ENCODE data around the gene SARM1. TPM values are rescaled to one million over a fixed set of nuclear protein-coding genes. Genes with fewer than 3 reads are reported as not detected.

Gene SARM1
- total RNA-seq, 5 donors from 2014 or later (not counting 1 experiment from before 2014, with no cell fraction given): 26.0 to 42.3 (median 37.9) TPM

DNA sequence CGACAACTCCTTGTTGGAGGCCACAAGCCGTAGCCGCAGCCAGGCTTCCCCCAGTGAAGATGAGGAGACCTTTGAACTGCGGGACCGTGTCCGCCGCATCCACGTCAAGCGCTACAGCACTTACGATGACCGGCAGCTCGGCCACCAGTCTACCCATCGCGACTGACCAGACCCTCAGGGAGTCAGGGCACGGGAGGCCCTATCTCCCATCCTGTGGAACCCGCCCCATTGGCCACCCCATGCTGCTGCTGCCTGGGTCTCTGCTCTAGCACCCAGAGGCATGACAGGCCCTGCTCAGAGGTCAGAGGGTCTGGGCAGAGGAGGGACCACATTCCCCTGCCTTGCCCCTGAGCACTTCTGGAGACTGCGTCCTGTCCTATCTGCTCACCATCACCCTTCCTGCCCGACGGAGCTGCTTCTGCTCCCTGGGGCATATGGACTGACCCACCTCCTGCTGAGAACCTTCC, 27.0 kb upstream of the SARM1 start:
- no peak overlapping the region for H3K4me3 ChIP-seq (ENCODE audit: control insufficient read depth in 1 of 2, extremely low read depth in 1 of 2, low read length in 1 of 2)
- Mint-ChIP-seq H3K27me3 (no peaks in the 10 kb centered on the region), H3K4me3 (no peak overlapping the region), H3K27ac (no peak overlapping the region), H3K36me3 (peaks cover 21% of the 10 kb centered on the region), H3K4me1 (no peaks in the 10 kb centered on the region), H3K9me3 (no peaks in the 10 kb centered on the region)
- H3K27ac ChIP-seq (ENCODE audit: low read length): no peak overlapping the region
- no peaks in the 10 kb centered on the region for H3K4me1 ChIP-seq (ENCODE audit: control insufficient read depth in 1 of 2, extremely low read depth in 1 of 2, insufficient read depth in 2 of 2, low read length in 2 of 2)
- H3K9me3 ChIP-seq: no peaks in the 10 kb centered on the region
- H3K36me3 ChIP-seq (ENCODE audit: control insufficient read depth in 2 of 2, extremely low read depth in 1 of 2, insufficient read depth in 1 of 2, low read length in 1 of 2): peaks cover 17 to 93% of the 10 kb centered on the region in 2 donors
- 99% methylated on average over 16 of the region's 19 CpGs for WGBS (ENCODE audit: insufficient coverage)
- ChIA-PET CTCF (no interaction called here), POLR2A (no interaction called here)
- DNase-seq: no peak
- H3K27me3 ChIP-seq (replicated peaks in 1 of 2; ENCODE audit: control insufficient read depth in 2 of 2, extremely low read depth in 1 of 2, insufficient read depth in 2 of 2, low read length in 1 of 2): no peaks in the 10 kb centered on the region
- ATAC-seq (replicated peaks in 1 of 4): no peak

DNA sequence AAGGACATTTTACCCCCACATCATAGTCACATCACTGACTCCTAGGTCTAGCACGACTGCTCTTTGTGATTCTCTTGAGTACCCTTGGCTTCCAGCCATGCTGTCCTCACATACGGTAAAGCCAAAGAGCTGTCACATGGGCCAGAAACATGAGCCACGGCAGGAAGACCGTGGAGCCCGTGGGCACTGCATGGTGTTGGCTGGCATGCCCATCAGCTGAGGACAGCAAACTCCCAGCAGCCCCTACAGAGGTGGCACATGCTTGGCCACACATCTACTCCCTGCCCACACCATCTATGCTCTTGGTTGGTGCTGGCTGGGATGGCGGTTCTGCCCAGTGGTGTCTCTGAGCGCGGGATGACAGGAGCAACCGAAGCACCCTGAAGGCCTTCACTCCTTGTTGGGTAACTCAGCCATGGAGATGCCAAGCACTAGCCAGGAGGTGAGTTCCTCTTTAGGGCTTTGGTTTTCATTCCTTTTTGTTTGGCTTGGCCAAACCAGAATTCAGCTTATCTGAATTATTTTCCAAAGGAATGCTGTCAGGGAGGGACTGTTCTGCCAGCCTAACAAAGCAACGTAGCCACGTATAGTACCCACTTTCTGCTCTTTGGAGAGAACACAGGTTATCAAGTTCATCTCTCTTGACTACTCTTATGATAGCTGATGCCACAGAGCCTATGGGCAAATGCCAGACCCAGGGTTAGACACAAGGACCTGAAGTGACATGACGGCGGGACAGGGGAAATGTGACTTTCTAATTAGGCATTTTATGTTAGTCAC, 25.9 kb upstream of the SARM1 start:
- H3K4me1 Mint-ChIP-seq: no peaks in the 10 kb centered on the region
- ATAC-seq (replicated peaks in 1 of 4) (no peak), DNase-seq (no peak)
- no peaks in the 10 kb centered on the region for H3K4me1 ChIP-seq (ENCODE audit: control insufficient read depth in 1 of 2, extremely low read depth in 1 of 2, insufficient read depth in 2 of 2, low read length in 2 of 2)
- H3K4me3 ChIP-seq (ENCODE audit: control insufficient read depth in 1 of 2, extremely low read depth in 1 of 2, low read length in 1 of 2): no peak overlapping the region
- H3K36me3 Mint-ChIP-seq: peaks cover 24% of the 10 kb centered on the region
- ChIA-PET CTCF (no interaction called here), POLR2A (interaction anchor here in 1 of 2 donors (0.5 kb wide), 1 partner anchor 15 kb away, joined by 5 read pairs; no protein-coding TSS in a partner anchor)
- H3K36me3 ChIP-seq (ENCODE audit: control insufficient read depth in 2 of 2, extremely low read depth in 1 of 2, insufficient read depth in 1 of 2, low read length in 1 of 2): peaks cover 19 to 94% of the 10 kb centered on the region in 2 donors
- H3K9me3 Mint-ChIP-seq: no peaks in the 10 kb centered on the region
- no peak overlapping the region for H3K27ac ChIP-seq (ENCODE audit: low read length)
- no peak overlapping the region for H3K27ac Mint-ChIP-seq
- no peaks in the 10 kb centered on the region for H3K27me3 Mint-ChIP-seq
- H3K9me3 ChIP-seq: no peaks in the 10 kb centered on the region
- no peak overlapping the region for H3K4me3 Mint-ChIP-seq
- H3K27me3 ChIP-seq (replicated peaks in 1 of 2; ENCODE audit: control insufficient read depth in 2 of 2, extremely low read depth in 1 of 2, insufficient read depth in 2 of 2, low read length in 1 of 2): no peaks in the 10 kb centered on the region
- WGBS (ENCODE audit: insufficient coverage): 98% methylated on average over 11 of the region's 13 CpGs

DNA sequence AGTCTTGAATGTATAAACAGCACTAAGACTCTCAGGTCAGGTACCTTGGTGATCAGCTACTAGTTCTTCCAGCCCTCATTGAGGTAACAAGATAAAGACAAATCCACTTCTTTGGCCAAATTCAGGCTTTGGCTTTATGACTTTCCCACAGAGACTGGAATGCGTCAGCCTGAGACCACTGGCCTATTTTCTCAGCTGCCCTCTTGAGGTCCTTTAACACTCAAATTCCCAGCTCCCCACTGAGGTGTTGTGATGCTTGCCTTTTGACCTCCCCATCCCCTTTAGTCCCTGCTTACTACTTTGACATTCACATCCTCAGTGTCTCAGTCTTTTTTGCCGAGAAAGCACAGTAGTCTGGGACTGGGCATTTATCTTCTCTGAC, 25.3 kb upstream of the SARM1 start:
- Histone ChIP-seq H3K27ac (ENCODE audit: low read length) (no peak overlapping the region), H3K27me3 (replicated peaks in 1 of 2; ENCODE audit: control insufficient read depth in 2 of 2, extremely low read depth in 1 of 2, insufficient read depth in 2 of 2, low read length in 1 of 2) (no peaks in the 10 kb centered on the region), H3K4me1 (ENCODE audit: control insufficient read depth in 1 of 2, extremely low read depth in 1 of 2, insufficient read depth in 2 of 2, low read length in 2 of 2) (no peaks in the 10 kb centered on the region), H3K4me3 (ENCODE audit: control insufficient read depth in 1 of 2, extremely low read depth in 1 of 2, low read length in 1 of 2) (no peak overlapping the region), H3K9me3 (no peaks in the 10 kb centered on the region), H3K36me3 (ENCODE audit: control insufficient read depth in 2 of 2, extremely low read depth in 1 of 2, insufficient read depth in 1 of 2, low read length in 1 of 2) (peaks cover 20 to 95% of the 10 kb centered on the region in 2 donors)
- peaks cover 30% of the 10 kb centered on the region for H3K36me3 Mint-ChIP-seq
- no peaks in the 10 kb centered on the region for H3K27me3 Mint-ChIP-seq
- no peaks in the 10 kb centered on the region for H3K9me3 Mint-ChIP-seq
- ChIA-PET POLR2A (interaction anchor here in 1 of 2 donors (0.9 kb wide), 1 partner anchor 9 kb away, joined by 3 read pairs; no protein-coding TSS in a partner anchor), CTCF (no interaction called here)
- H3K4me1 Mint-ChIP-seq: no peaks in the 10 kb centered on the region
- no peak for DNase-seq
- H3K4me3 Mint-ChIP-seq: no peak overlapping the region
- WGBS (ENCODE audit: insufficient coverage): 100% methylated on average over 1 of the region's 2 CpGs
- no peak overlapping the region for H3K27ac Mint-ChIP-seq
- no peak for ATAC-seq (replicated peaks in 1 of 4)

DNA sequence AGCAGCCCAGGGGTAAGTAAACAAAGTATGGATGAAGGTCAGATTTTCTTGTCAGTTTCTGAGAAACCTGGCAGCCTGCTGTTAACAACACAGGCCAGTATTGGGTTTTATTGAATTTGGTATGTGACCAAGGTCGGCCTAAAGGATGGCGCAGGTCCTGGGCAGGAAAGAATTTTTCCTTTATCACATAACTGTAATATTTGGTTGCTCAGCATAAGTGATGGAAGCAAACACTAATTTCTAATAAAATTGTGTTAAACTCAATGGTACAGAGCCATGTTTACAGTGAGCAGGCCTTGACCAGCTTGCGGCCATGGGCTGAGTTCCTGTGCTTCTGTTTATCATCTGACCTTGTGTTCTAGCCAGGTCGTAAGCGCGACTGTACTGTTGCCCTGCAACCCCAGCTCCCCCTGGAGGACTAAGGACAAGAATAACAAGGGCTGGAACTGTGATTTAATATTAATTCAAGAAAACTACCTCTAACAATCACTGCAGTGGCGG, 24.7 kb upstream of the SARM1 start:
- WGBS (ENCODE audit: insufficient coverage): 92% methylated on average over 2 of the region's 7 CpGs
- Histone ChIP-seq H3K4me3 (ENCODE audit: control insufficient read depth in 1 of 2, extremely low read depth in 1 of 2, low read length in 1 of 2) (no peak overlapping the region), H3K36me3 (ENCODE audit: control insufficient read depth in 2 of 2, extremely low read depth in 1 of 2, insufficient read depth in 1 of 2, low read length in 1 of 2) (peaks cover 24 to 95% of the 10 kb centered on the region in 2 donors), H3K9me3 (no peaks in the 10 kb centered on the region), H3K4me1 (ENCODE audit: control insufficient read depth in 1 of 2, extremely low read depth in 1 of 2, insufficient read depth in 2 of 2, low read length in 2 of 2) (no peaks in the 10 kb centered on the region), H3K27ac (ENCODE audit: low read length) (no peak overlapping the region), H3K27me3 (replicated peaks in 1 of 2; ENCODE audit: control insufficient read depth in 2 of 2, extremely low read depth in 1 of 2, insufficient read depth in 2 of 2, low read length in 1 of 2) (no peaks in the 10 kb centered on the region)
- no peak for ATAC-seq (replicated peaks in 1 of 4)
- Mint-ChIP-seq H3K27ac (no peak overlapping the region), H3K9me3 (no peaks in the 10 kb centered on the region), H3K36me3 (peaks cover 36% of the 10 kb centered on the region), H3K4me3 (no peak overlapping the region), H3K27me3 (no peaks in the 10 kb centered on the region), H3K4me1 (no peaks in the 10 kb centered on the region)
- POLR2A ChIA-PET: interaction anchor here in 1 of 2 donors (0.9 kb wide), 1 partner anchor 9 kb away, joined by 3 read pairs; no protein-coding TSS in a partner anchor
- no peak for DNase-seq
- CTCF ChIA-PET: no interaction called here

DNA sequence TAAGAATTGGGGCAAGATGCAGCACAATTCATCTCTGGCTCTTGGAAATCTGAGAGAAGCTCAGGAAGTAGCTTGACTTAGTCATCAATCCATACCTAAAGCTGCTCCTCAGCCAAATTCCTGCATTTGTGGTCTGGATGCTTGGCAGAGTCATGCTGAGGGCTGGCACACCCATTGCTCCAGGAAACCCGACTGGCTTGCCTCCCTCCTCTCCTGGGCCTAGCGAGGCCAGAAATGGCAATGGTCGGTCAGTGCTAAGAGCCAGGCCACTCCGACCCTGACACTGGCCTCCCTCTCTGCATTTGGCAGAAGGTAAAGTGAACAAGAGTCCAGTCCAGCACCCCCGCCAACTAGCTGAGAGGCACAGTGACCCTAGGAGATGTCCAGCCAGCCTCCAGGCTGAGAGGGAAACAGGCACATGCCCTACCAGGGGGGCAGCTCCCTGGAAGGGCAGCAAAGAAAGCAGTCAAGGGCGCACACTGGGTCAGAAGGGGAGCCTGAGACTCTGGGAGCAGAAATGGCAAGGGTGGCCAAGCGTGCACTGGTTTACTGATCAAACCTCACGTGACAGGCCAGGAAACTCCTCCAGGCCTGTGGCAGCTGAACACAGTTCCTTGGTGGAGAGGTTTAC, 24.1 kb upstream of the SARM1 start:
- ATAC-seq (replicated peaks in 1 of 4) (no peak), DNase-seq (no peak)
- Mint-ChIP-seq H3K27me3 (no peaks in the 10 kb centered on the region), H3K36me3 (peaks cover 38% of the 10 kb centered on the region), H3K9me3 (no peaks in the 10 kb centered on the region), H3K4me3 (no peak overlapping the region), H3K27ac (no peak overlapping the region), H3K4me1 (no peaks in the 10 kb centered on the region)
- no peak overlapping the region for H3K4me3 ChIP-seq (ENCODE audit: control insufficient read depth in 1 of 2, extremely low read depth in 1 of 2, low read length in 1 of 2)
- no peak overlapping the region for H3K27ac ChIP-seq (ENCODE audit: low read length)
- no peaks in the 10 kb centered on the region for H3K9me3 ChIP-seq
- 100% methylated on average over 5 of the region's 8 CpGs for WGBS (ENCODE audit: insufficient coverage)
- no peaks in the 10 kb centered on the region for H3K4me1 ChIP-seq (ENCODE audit: control insufficient read depth in 1 of 2, extremely low read depth in 1 of 2, insufficient read depth in 2 of 2, low read length in 2 of 2)
- no peaks in the 10 kb centered on the region for H3K27me3 ChIP-seq (replicated peaks in 1 of 2; ENCODE audit: control insufficient read depth in 2 of 2, extremely low read depth in 1 of 2, insufficient read depth in 2 of 2, low read length in 1 of 2)
- peaks cover 21 to 92% of the 10 kb centered on the region in 2 donors for H3K36me3 ChIP-seq (ENCODE audit: control insufficient read depth in 2 of 2, extremely low read depth in 1 of 2, insufficient read depth in 1 of 2, low read length in 1 of 2)
- POLR2A ChIA-PET: interaction anchor here in 1 of 2 donors (0.9 kb wide), 1 partner anchor 10 kb away, joined by 3 read pairs; no protein-coding TSS in a partner anchor
- CTCF ChIA-PET: interaction anchor here in 1 of 2 donors (1.4 kb wide), 1 partner anchor 12 kb away, joined by 4 read pairs; the partner anchor contains the start of genes IFT20 and TNFAIP1

DNA sequence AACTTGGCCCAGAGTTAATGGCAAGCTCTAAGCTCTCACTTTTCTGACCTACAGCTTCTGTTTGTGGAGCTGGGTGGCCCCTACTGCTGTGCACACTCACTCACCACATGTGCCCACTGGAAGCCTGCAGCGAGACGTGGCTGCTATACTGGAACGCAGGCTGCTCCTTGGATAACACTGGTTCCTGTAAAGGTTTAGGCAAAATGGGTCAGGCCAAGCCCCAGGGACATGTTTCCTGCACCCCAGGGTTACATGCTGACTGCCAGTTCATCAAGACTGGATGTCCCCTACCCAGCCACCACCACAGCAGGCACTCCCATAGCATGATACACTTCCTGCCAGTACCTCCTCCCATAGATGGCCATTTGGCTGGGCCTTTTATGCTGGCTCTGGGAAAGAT, 22.5 kb upstream of the SARM1 start:
- no peaks in the 10 kb centered on the region for H3K27me3 ChIP-seq (replicated peaks in 1 of 2; ENCODE audit: control insufficient read depth in 2 of 2, extremely low read depth in 1 of 2, insufficient read depth in 2 of 2, low read length in 1 of 2)
- no peaks in the 10 kb centered on the region for H3K9me3 Mint-ChIP-seq
- no peaks in the 10 kb centered on the region for H3K27me3 Mint-ChIP-seq
- H3K27ac ChIP-seq (ENCODE audit: low read length): no peak overlapping the region
- H3K36me3 ChIP-seq (ENCODE audit: control insufficient read depth in 2 of 2, extremely low read depth in 1 of 2, insufficient read depth in 1 of 2, low read length in 1 of 2): peaks cover 20 to 88% of the 10 kb centered on the region in 2 donors
- no peaks in the 10 kb centered on the region for H3K9me3 ChIP-seq
- no peaks in the 10 kb centered on the region for H3K4me1 ChIP-seq (ENCODE audit: control insufficient read depth in 1 of 2, extremely low read depth in 1 of 2, insufficient read depth in 2 of 2, low read length in 2 of 2)
- no peak overlapping the region for H3K27ac Mint-ChIP-seq
- ChIA-PET CTCF (interaction anchor here (0.6 to 1.4 kb wide), 2 partner anchors 14 to 34 kb away, joined by 3 to 4 read pairs; partner anchors contain the start of genes IFT20 (in 1 of the 2) and TNFAIP1 (in 1 of the 2)), POLR2A (no interaction called here)
- DNase-seq (no peak), ATAC-seq (replicated peaks in 1 of 4) (no peak)
- no peak overlapping the region for H3K4me3 Mint-ChIP-seq
- H3K4me3 ChIP-seq (ENCODE audit: control insufficient read depth in 1 of 2, extremely low read depth in 1 of 2, low read length in 1 of 2): no peak overlapping the region
- no peaks in the 10 kb centered on the region for H3K4me1 Mint-ChIP-seq
- WGBS (ENCODE audit: insufficient coverage): 81% methylated on average over 3 of the region's 3 CpGs
- H3K36me3 Mint-ChIP-seq: peaks cover 40% of the 10 kb centered on the region

Data from T-cell (primary cell).